GM19240 (cell line): ENCODE data around the gene DBF4B.

ENCODE experiments used
- DNase-seq: peaks from one replicate; pipeline ENCODE4 v3.0.0; 2011; ENCODE audit warnings: low spot score; ENCODE audit not compliant: insufficient read length

Gene DBF4B

GRCh38 chr17:44759086-44759915 lies 50.8 kb downstream of the DBF4B start:
- no peak for DNase-seq

GRCh38 chr17:44759916-44760243 lies 51.4 kb downstream of the DBF4B start:
- no peak for DNase-seq

GRCh38 chr17:44760474-44761308 lies 52.2 kb downstream of the DBF4B start:
- DNase-seq = no peak

GRCh38 chr17:44761932-44762810 lies 53.7 kb downstream of the DBF4B start:
- DNase-seq = no peak

- DNase-seq = no peak
Measured at GRCh38 chr17:44763170-44763569, 54.7 kb downstream of the DBF4B start.

GRCh38 chr17:44765965-44766364 lies 57.5 kb downstream of the DBF4B start:
- DNase-seq = no peak

- DNase-seq = no peak
Measured at GRCh38 chr17:44766409-44767038, 58.1 kb downstream of the DBF4B start.

- DNase-seq = no peak
Measured at GRCh38 chr17:44767493-44767892, 59.0 kb downstream of the DBF4B start.

- no peak for DNase-seq
Measured at GRCh38 chr17:44768505-44769142, 60.2 kb downstream of the DBF4B start.

GRCh38 chr17:44769230-44769629 lies 60.8 kb downstream of the DBF4B start:
- DNase-seq = no peak

- no peak for DNase-seq
Measured at GRCh38 chr17:44769647-44770084, 61.2 kb downstream of the DBF4B start.

GRCh38 chr17:44770166-44770925 lies 61.9 kb downstream of the DBF4B start:
- DNase-seq = no peak

- DNase-seq = no peak
Measured at GRCh38 chr17:44772308-44773045, 64.0 kb downstream of the DBF4B start.

- no peak for DNase-seq
Measured at GRCh38 chr17:44773140-44773539, 64.7 kb downstream of the DBF4B start.

GRCh38 chr17:44774271-44775135 lies 66.0 kb downstream of the DBF4B start:
- DNase-seq = peak; percentile 94

- peak; percentile 96 for DNase-seq
Measured at GRCh38 chr17:44775136-44775837, 66.8 kb downstream of the DBF4B start.

GRCh38 chr17:44775838-44776621 lies 67.6 kb downstream of the DBF4B start:
- no peak for DNase-seq
